Upper lobe of right lung (tissue), 1 donor: ENCODE measurements around the gene PTPRG. TPM values are rescaled to one million over a fixed set of nuclear protein-coding genes. Genes with fewer than 3 reads are reported as not detected.
A peak's percentile ranks its signal among the peaks of the same experiment; 100 is the strongest.

Experiments used
- ATAC-seq: fragments of 200-7000 bp; cut with Tn5 transposase; one replicate; pipeline ENCODE4 v1.9.1; 2020; ENCODE audit warnings: mild to moderate bottlenecking, moderate library complexity
- DNase-seq: peaks from one replicate; pipeline ENCODE4 v3.0.0-alpha.2; 2020
- H3K27ac ChIP-seq: fragments of 200-600 bp; one replicate; pipeline ENCODE4 v1.8.0; 2022
- H3K27me3 ChIP-seq: fragments of 200-600 bp; one replicate; pipeline ENCODE4 v1.8.0; 2022; ENCODE audit warnings: mild to moderate bottlenecking
- H3K36me3 ChIP-seq: fragments of 200-600 bp; one replicate; pipeline ENCODE4 v1.8.0; 2022
- H3K4me1 ChIP-seq: fragments of 200-600 bp; one replicate; pipeline ENCODE4 v1.8.0; 2022
- H3K4me3 ChIP-seq: fragments of 200-600 bp; one replicate; pipeline ENCODE4 v1.8.0; 2022; ENCODE audit warnings: mild to moderate bottlenecking
- H3K9me3 ChIP-seq: fragments of 200-600 bp; one replicate; pipeline ENCODE4 v1.8.0; 2022
- intact Hi-C: fragments of 100-400 bp; cut with DNase I; formaldehyde crosslinking; loops from one replicate; pipeline ENCODE4 v1.11.0; 2022
- total RNA-seq: library from RNA; stranded (reverse); fragmentation: NEBNext Ultra II Directional; extraction: Animal tissue kit (Norgen Biotek cat#: 25700); gene quantifications from one replicate; pipeline ENCODE4 v1.2.1, GENCODE V29; 2021
- TF ChIP-seq, protein P1 (sequence below): fragments of 200-600 bp; IDR thresholded peaks from one replicate; pipeline ENCODE4 v1.8.0; 2022; ENCODE audit warnings: antibody characterized with exemption
- donor health status: DM: no; HTN: yes; CAD: no; lungs with severe emphysema.

The PTPRG gene
- total RNA-seq, 1 donor from 2014 or later, result 86.7 TPM

DNA sequence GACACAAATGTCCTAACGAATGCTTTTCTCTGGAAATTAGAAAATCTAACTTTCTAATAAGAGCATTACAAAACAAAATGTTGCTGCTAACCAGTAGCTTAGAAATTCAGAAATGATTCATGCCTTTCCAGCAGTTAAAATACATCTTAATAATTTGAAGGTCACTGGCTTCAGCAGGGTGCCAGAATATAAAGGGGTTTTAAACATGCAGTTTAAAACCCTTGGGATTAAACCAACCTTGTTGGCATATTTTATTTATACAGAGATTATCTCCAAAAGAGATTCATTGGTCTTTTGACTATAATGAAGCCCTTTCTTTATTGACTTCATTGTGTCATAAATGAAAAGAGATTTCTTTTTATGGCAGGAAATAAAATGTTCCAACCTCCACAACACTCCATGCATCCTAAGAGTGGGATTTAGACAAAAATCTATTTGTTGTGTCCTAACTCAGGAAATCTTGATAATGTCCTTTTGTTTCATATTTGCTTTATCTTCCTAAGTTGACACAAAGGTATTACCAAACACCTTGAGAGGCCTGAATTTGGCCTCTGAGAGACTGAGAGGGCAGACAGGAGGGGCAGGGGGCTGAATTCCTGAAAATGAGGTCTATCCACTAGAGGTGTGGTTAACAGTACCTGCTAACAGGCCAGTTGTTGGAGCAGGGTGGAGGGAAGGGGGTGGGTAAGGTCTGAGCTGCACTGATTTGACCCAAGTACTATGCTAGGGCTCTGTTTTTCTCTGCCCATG is 687.5 kb downstream of the PTPRG start:
- TF ChIP-seq, protein P1, sequence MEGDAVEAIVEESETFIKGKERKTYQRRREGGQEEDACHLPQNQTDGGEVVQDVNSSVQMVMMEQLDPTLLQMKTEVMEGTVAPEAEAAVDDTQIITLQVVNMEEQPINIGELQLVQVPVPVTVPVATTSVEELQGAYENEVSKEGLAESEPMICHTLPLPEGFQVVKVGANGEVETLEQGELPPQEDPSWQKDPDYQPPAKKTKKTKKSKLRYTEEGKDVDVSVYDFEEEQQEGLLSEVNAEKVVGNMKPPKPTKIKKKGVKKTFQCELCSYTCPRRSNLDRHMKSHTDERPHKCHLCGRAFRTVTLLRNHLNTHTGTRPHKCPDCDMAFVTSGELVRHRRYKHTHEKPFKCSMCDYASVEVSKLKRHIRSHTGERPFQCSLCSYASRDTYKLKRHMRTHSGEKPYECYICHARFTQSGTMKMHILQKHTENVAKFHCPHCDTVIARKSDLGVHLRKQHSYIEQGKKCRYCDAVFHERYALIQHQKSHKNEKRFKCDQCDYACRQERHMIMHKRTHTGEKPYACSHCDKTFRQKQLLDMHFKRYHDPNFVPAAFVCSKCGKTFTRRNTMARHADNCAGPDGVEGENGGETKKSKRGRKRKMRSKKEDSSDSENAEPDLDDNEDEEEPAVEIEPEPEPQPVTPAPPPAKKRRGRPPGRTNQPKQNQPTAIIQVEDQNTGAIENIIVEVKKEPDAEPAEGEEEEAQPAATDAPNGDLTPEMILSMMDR, result no peak
- Histone ChIP-seq H3K27me3 (no peaks in the 10 kb centered on the region), H3K27ac (no peak overlapping the region), H3K4me1 (peaks cover 8% of the 10 kb centered on the region), H3K36me3 (no peaks in the 10 kb centered on the region), H3K9me3 (no peaks in the 10 kb centered on the region), H3K4me3 (no peak overlapping the region)
- DNase-seq (peak; percentile 63), ATAC-seq (peak; percentile 92)
- intact Hi-C loops, result no loop called here

DNA sequence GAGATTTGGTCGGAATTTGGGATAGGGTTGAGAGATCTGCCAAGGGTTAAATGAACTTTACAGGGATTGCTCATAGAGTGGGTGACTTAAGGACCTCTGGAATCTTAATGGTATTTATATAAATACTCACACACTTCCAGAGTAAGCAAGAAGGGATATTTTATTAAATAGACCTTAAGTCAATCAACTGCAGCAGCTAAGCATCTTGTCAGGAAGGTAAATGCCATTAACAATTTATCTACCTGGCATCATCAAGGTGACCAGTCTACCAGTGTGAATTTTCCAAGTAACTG is 688.1 kb downstream of the PTPRG start:
- no peaks in the 10 kb centered on the region for H3K27me3 ChIP-seq
- H3K27ac ChIP-seq, result no peak overlapping the region
- H3K4me1 ChIP-seq, result peaks cover 10% of the 10 kb centered on the region
- DNase-seq (no peak), ATAC-seq (no peak)
- TF ChIP-seq, protein P1, result no peak
- intact Hi-C loops, result no loop called here
- H3K4me3 ChIP-seq, result no peak overlapping the region
- H3K36me3 ChIP-seq, result no peaks in the 10 kb centered on the region
- no peaks in the 10 kb centered on the region for H3K9me3 ChIP-seq

DNA sequence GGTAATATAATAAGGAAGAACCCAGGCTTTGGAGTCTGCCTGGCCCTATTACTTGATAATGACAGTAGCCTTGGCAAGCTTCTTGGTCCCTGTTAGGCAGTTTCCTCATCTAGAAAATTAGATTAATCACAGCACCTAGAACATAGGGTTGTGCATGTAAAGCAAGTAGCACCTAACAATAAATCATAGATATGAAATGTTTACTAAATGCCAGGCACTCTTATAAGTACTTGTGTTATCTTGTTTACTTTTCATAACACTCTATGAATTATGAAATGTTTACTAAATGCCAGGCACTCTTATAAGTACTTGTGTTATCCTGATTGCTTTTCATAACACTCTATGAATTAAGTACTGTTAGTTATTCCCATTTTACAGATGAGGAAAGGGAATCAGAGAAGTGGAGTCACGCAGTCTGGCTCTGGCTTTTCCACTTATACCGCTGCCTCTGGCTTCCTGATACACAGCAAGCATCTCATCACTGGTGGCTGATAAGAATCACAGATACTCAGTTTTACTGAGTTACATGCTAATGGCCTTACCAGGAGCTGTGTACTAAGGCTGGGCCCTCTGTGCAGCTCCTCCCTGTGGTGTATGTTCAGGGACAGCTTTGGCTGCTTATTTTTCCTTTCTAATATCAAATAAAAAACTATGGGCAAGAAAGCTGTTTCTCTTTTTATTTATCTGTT is 688.6 kb downstream of the PTPRG start:
- Histone ChIP-seq H3K4me3 (no peak overlapping the region), H3K9me3 (no peaks in the 10 kb centered on the region), H3K27ac (no peak overlapping the region), H3K27me3 (no peaks in the 10 kb centered on the region), H3K36me3 (no peaks in the 10 kb centered on the region), H3K4me1 (peaks cover 10% of the 10 kb centered on the region)
- intact Hi-C loops, result no loop called here
- TF ChIP-seq, protein P1, result no peak
- ATAC-seq (peak; percentile 57), DNase-seq (no peak)

DNA sequence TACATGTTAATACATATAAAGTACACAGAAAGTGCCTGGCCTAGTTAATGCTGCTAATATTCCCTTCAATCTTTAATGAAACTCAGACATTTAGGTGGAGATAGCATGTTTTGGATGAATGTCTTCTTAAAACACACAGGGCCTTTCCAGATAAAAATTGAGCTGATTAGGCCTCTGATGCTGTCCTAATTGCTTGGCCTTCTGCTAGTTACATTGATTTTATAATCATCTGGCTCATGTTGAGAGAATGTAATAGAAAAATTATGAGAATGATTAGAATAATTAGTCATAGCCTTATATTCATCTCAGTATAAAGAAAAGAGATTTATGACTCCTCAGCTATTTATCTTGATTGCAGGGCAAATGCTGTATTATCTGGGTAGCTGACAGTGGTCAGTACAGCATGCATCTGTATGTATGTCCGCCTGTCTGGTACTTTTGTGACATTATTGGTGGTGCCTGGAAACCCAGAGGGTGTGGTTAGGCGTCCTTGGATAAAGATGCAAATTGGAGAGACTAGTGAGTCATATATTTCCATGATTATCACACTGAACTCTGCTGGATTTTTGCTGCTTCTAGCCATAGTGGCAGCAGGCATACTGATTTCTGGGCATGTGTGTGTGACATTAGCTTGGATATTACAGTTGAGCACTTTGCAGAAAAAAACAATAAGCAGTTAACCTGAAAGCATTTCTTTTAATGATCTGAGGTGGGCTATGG is 691.2 kb downstream of the PTPRG start:
- H3K4me3 ChIP-seq, result no peak overlapping the region
- H3K4me1 ChIP-seq, result peaks cover 10% of the 10 kb centered on the region
- TF ChIP-seq, protein P1, result no peak
- DNase-seq, result no peak
- no peak overlapping the region for H3K27ac ChIP-seq
- peaks cover 8% of the 10 kb centered on the region for H3K36me3 ChIP-seq
- intact Hi-C loops, result no loop called here
- H3K9me3 ChIP-seq, result no peaks in the 10 kb centered on the region
- ATAC-seq, result no peak
- no peaks in the 10 kb centered on the region for H3K27me3 ChIP-seq

DNA sequence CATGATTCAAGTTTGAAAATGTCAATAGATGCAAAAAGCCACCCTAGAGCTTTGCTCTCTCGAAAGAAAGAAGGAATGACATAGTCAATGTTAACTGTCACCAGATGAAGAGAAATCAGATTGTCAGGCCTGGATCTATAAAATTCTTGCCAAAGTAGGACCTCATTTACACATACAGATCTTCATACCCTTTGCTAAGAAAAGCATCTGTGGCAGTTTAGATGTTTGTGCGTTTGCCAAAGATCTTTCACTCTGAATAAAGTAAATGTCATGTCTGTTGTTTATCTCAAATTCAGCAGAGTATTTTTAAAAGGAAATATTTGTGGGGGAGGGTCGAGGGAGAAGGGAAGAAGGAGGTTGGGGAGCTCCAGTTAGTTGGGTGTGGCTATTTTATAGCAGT is 692.6 kb downstream of the PTPRG start:
- no peak overlapping the region for H3K4me3 ChIP-seq
- DNase-seq (no peak), ATAC-seq (no peak)
- intact Hi-C loops, result no loop called here
- TF ChIP-seq, protein P1, result no peak
- no peaks in the 10 kb centered on the region for H3K9me3 ChIP-seq
- H3K4me1 ChIP-seq, result peaks cover 10% of the 10 kb centered on the region
- H3K27me3 ChIP-seq, result no peaks in the 10 kb centered on the region
- peaks cover 8% of the 10 kb centered on the region for H3K36me3 ChIP-seq
- H3K27ac ChIP-seq, result no peak overlapping the region
